ENCODE measurements around the gene SUGP2. TPM values are rescaled to one million over a fixed set of nuclear protein-coding genes. Genes with fewer than 3 reads are reported as not detected.

Gene SUGP2
- total RNA-seq, 1 experiment from 2014 or later = 77.2 TPM

- Mint-ChIP-seq H3K4me1 (ENCODE audit: low read depth, unreplicated experiment) (peaks cover 11% of the 10 kb centered on the region), H3K27me3 (ENCODE audit: unreplicated experiment) (no peaks in the 10 kb centered on the region), H3K4me3 (ENCODE audit: low read depth, unreplicated experiment) (no peak overlapping the region), H3K9me3 (ENCODE audit: low read depth, unreplicated experiment) (no peaks in the 10 kb centered on the region), H3K36me3 (ENCODE audit: insufficient read depth, unreplicated experiment) (peaks cover 28% of the 10 kb centered on the region), H3K27ac (ENCODE audit: unreplicated experiment) (no peak overlapping the region)
- CTCF ChIA-PET = no interaction called here
- TF ChIP-seq CTCF (IDR thresholded peaks at IDR 0.05; ENCODE audit: unreplicated experiment) = no peak
- intact Hi-C loops (cut with micrococcal nuclease; ENCODE audit: unreplicated experiment) = no loop called here
- no peak for DNase-seq
- no TSS peak for BruUV-seq (replicated peaks)
Measured at GRCh38 chr19:19004144-19004543, 29.2 kb downstream of the SUGP2 start.

GRCh38 chr19:18999896-19000620 lies 33.3 kb downstream of the SUGP2 start:
- H3K4me3 Mint-ChIP-seq (ENCODE audit: low read depth, unreplicated experiment) = no peak overlapping the region
- no peak for TF ChIP-seq CTCF (IDR thresholded peaks at IDR 0.05; ENCODE audit: unreplicated experiment)
- H3K27ac Mint-ChIP-seq (ENCODE audit: unreplicated experiment) = no peak overlapping the region
- intact Hi-C loops (cut with micrococcal nuclease; ENCODE audit: unreplicated experiment) = no loop called here
- no peaks in the 10 kb centered on the region for H3K9me3 Mint-ChIP-seq (ENCODE audit: low read depth, unreplicated experiment)
- DNase-seq = peak; percentile 7
- peaks cover 11% of the 10 kb centered on the region for H3K4me1 Mint-ChIP-seq (ENCODE audit: low read depth, unreplicated experiment)
- peaks cover 29% of the 10 kb centered on the region for H3K36me3 Mint-ChIP-seq (ENCODE audit: insufficient read depth, unreplicated experiment)
- CTCF ChIA-PET = no interaction called here
- H3K27me3 Mint-ChIP-seq (ENCODE audit: unreplicated experiment) = no peaks in the 10 kb centered on the region
- BruUV-seq (replicated peaks) = no TSS peak

GRCh38 chr19:18999016-18999758 lies 34.1 kb downstream of the SUGP2 start:
- H3K4me1 Mint-ChIP-seq (ENCODE audit: low read depth, unreplicated experiment) = peaks cover 11% of the 10 kb centered on the region
- peaks cover 29% of the 10 kb centered on the region for H3K36me3 Mint-ChIP-seq (ENCODE audit: insufficient read depth, unreplicated experiment)
- H3K9me3 Mint-ChIP-seq (ENCODE audit: low read depth, unreplicated experiment) = no peaks in the 10 kb centered on the region
- no peak for TF ChIP-seq CTCF (IDR thresholded peaks at IDR 0.05; ENCODE audit: unreplicated experiment)
- no TSS peak for BruUV-seq (replicated peaks)
- intact Hi-C loops (cut with micrococcal nuclease; ENCODE audit: unreplicated experiment) = no loop called here
- DNase-seq = no peak
- H3K27ac Mint-ChIP-seq (ENCODE audit: unreplicated experiment) = no peak overlapping the region
- H3K27me3 Mint-ChIP-seq (ENCODE audit: unreplicated experiment) = no peaks in the 10 kb centered on the region
- H3K4me3 Mint-ChIP-seq (ENCODE audit: low read depth, unreplicated experiment) = no peak overlapping the region
- CTCF ChIA-PET = interaction anchor here (1.0 kb wide), 1 partner anchor 80 kb away, joined by 3 read pairs; the partner anchor contains the start of genes COPE and DDX49

GRCh38 chr19:18998276-18998675 lies 35.0 kb downstream of the SUGP2 start:
- BruUV-seq (replicated peaks) = no TSS peak
- Mint-ChIP-seq H3K4me1 (ENCODE audit: low read depth, unreplicated experiment) (peaks cover 11% of the 10 kb centered on the region), H3K27ac (ENCODE audit: unreplicated experiment) (no peak overlapping the region), H3K27me3 (ENCODE audit: unreplicated experiment) (no peaks in the 10 kb centered on the region), H3K36me3 (ENCODE audit: insufficient read depth, unreplicated experiment) (peaks cover 35% of the 10 kb centered on the region), H3K9me3 (ENCODE audit: low read depth, unreplicated experiment) (no peaks in the 10 kb centered on the region), H3K4me3 (ENCODE audit: low read depth, unreplicated experiment) (no peak overlapping the region)
- CTCF ChIA-PET = interaction anchor here (0.6 to 1.0 kb wide), 2 partner anchors 61 to 79 kb away, joined by 3 to 10 read pairs; partner anchors contain the start of genes COPE and DDX49
- DNase-seq = no peak
- no peak for TF ChIP-seq CTCF (IDR thresholded peaks at IDR 0.05; ENCODE audit: unreplicated experiment)
- intact Hi-C loops (cut with micrococcal nuclease; ENCODE audit: unreplicated experiment) = no loop called here
